SU-DHL-6 (cell line): ENCODE data around the gene CTNNB1.

Source experiments
- H2AFZ ChIP-seq: fragments of 200-600 bp; sonication (generic); 2 replicates; pipeline ENCODE4 v1.6.1; 2014; ENCODE audit warnings: low read depth, mild to moderate bottlenecking, moderate library complexity, mixed read lengths, antibody characterized with exemption, low read length; ENCODE audit not compliant: severe bottlenecking
- H3F3A ChIP-seq: fragments of 200-600 bp; shearing (Covaris generic); 2 replicates; pipeline ENCODE4 v1.6.0; 2016; ENCODE audit warnings: antibody characterized with exemption, mild to moderate bottlenecking; ENCODE audit not compliant: insufficient read depth
- H3K27ac ChIP-seq: fragments of 200-600 bp; sonication (generic); 2 replicates; pipeline ENCODE4 v1.5.1; 2016; ENCODE audit warnings: low read depth, mild to moderate bottlenecking, low read length, moderate library complexity, mixed read lengths
- H3K27me3 ChIP-seq: fragments of 200-600 bp; sonication (generic), shearing (Covaris generic); 2 replicates; pipeline ENCODE4 v1.6.0; 2014; ENCODE audit warnings: mild to moderate bottlenecking, low read length
- H3K36me3 ChIP-seq: fragments of 200-600 bp; sonication (generic); 2 replicates; pipeline ENCODE4 v1.6.1; 2014; ENCODE audit warnings: mild to moderate bottlenecking, low read length, mixed read lengths
- H3K4me2 ChIP-seq: fragments of 300-600, 200-600 bp; shearing (Covaris generic), sonication (generic); 2 replicates; pipeline ENCODE4 v1.6.0; 2014; ENCODE audit warnings: low read length, low read depth, mild to moderate bottlenecking; ENCODE audit not compliant: poor library complexity, severe bottlenecking
- H3K4me3 ChIP-seq: fragments of 200-600 bp; sonication (generic); 2 replicates; pipeline ENCODE4 v1.5.1; 2014; ENCODE audit warnings: antibody characterized with exemption, low read length, mild to moderate bottlenecking, mixed read lengths; ENCODE audit not compliant: insufficient read depth, poor library complexity, severe bottlenecking
- H3K79me2 ChIP-seq: fragments of 200-600 bp; sonication (generic); 2 replicates; pipeline ENCODE4 v1.6.1; 2014; ENCODE audit warnings: mild to moderate bottlenecking, low read length, moderate library complexity; ENCODE audit not compliant: insufficient read depth
- H3K9ac ChIP-seq: fragments of 200-600 bp; sonication (generic); 2 replicates; pipeline ENCODE4 v1.7.0; 2014; ENCODE audit warnings: mild to moderate bottlenecking, low read length
- H3K9me2 ChIP-seq: fragments of 200-600 bp; sonication (generic); replicated peaks from 2 replicates; pipeline ENCODE4 v1.6.1; 2014; ENCODE audit warnings: low read length; ENCODE audit not compliant: insufficient read depth
- H3K9me3 ChIP-seq: fragments of 200-600 bp; sonication (generic); 2 replicates; pipeline ENCODE4 v1.6.1; 2014; ENCODE audit warnings: low read length, mixed read lengths; ENCODE audit not compliant: insufficient read depth
- H4K20me1 ChIP-seq: fragments of 200-600 bp; sonication (generic); 2 replicates; pipeline ENCODE4 v1.6.1; 2014; ENCODE audit warnings: low read depth, mild to moderate bottlenecking, antibody characterized with exemption, low read length, moderate library complexity, mixed read lengths
- EZH2phosphoT487 ChIP-seq: fragments of 200-600 bp; sonication (generic), shearing (Covaris generic); conservative IDR thresholded peaks from 2 replicates; pipeline ENCODE4 v1.6.1; 2018; ENCODE audit warnings: mild to moderate bottlenecking, antibody characterized with exemption, low read length, moderate library complexity, mixed read lengths
- TF ChIP-seq, protein P1 (sequence below): fragments of 200-600 bp; sonication (generic); IDR thresholded peaks from one replicate; pipeline ENCODE4 v1.5.1; 2017; ENCODE audit warnings: antibody characterized with exemption, mild to moderate bottlenecking, low read length, moderate library complexity; ENCODE audit not compliant: insufficient read depth, poor library complexity, severe bottlenecking

The CTNNB1 gene

DNA sequence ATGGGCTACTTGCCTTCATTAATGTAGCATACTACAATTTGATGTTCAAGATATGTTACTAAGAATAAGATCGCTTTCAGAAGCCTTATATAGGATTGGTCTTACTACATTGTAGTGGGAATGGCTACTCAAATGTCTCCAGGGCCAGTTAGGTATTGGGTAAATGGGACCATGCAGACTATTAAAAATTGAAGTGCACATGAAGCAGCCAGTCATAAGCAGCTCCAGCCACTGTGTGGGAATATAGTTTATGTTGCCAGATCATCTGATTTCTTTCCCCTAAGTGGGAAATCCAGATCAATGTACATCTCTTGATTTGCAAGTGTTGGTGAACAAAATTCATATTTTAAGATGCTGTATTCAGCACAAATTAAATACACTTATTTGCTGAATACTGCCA lies 5.1 kb downstream of the CTNNB1 start:
- Histone ChIP-seq H3K4me3 (no peak overlapping the region), H3K36me3 (no peaks in the 10 kb centered on the region), H3K27me3 (no peaks in the 10 kb centered on the region), H3K27ac (no peak overlapping the region), H3K9me2 (no peaks in the 10 kb centered on the region), H3K9ac (no peak overlapping the region), H3F3A (0 out of 2 replicates have a peak, but pooled peaks cover 3% of the 10 kb centered on the region), H3K4me2 (peak overlapping the region; percentile 79), H2AFZ (no peak overlapping the region), H4K20me1 (peaks cover 85% of the 10 kb centered on the region), H3K79me2 (peaks cover 98% of the 10 kb centered on the region), H3K9me3 (no peaks in the 10 kb centered on the region)
- TF ChIP-seq, protein P1, sequence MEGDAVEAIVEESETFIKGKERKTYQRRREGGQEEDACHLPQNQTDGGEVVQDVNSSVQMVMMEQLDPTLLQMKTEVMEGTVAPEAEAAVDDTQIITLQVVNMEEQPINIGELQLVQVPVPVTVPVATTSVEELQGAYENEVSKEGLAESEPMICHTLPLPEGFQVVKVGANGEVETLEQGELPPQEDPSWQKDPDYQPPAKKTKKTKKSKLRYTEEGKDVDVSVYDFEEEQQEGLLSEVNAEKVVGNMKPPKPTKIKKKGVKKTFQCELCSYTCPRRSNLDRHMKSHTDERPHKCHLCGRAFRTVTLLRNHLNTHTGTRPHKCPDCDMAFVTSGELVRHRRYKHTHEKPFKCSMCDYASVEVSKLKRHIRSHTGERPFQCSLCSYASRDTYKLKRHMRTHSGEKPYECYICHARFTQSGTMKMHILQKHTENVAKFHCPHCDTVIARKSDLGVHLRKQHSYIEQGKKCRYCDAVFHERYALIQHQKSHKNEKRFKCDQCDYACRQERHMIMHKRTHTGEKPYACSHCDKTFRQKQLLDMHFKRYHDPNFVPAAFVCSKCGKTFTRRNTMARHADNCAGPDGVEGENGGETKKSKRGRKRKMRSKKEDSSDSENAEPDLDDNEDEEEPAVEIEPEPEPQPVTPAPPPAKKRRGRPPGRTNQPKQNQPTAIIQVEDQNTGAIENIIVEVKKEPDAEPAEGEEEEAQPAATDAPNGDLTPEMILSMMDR: no peak
- TF ChIP-seq EZH2phosphoT487: no peak

DNA sequence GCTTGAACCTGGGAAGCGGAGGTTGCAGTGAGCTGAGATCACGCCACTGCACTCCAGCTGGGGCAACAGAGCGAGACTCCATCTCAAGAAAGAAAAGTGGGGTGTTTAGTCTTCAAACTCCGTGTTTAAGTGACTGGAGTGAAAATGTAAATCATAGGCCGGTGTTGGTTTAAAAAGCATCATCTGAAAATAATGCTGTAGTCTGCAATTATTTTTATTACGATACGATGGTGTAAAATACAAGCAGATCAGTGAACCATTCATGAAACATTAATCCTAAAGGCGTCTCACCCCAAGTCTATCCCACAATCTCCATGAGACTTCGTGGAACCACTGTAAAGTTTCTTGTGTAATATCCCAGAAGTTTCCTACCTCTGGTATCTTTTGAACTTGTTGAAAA lies 6.3 kb downstream of the CTNNB1 start:
- H3K4me3 ChIP-seq: no peak overlapping the region
- H3K4me2 ChIP-seq: no peak overlapping the region
- H3K79me2 ChIP-seq: peaks cover 100% of the 10 kb centered on the region
- no peak for TF ChIP-seq EZH2phosphoT487
- TF ChIP-seq, protein P1: no peak
- H3K9me2 ChIP-seq: no peaks in the 10 kb centered on the region
- no peaks in the 10 kb centered on the region for H3F3A ChIP-seq
- H3K27ac ChIP-seq: no peak overlapping the region
- H4K20me1 ChIP-seq: peaks cover 84% of the 10 kb centered on the region
- no peak overlapping the region for H3K9ac ChIP-seq
- H3K9me3 ChIP-seq: no peaks in the 10 kb centered on the region
- no peaks in the 10 kb centered on the region for H3K27me3 ChIP-seq
- no peaks in the 10 kb centered on the region for H3K36me3 ChIP-seq
- no peak overlapping the region for H2AFZ ChIP-seq

DNA sequence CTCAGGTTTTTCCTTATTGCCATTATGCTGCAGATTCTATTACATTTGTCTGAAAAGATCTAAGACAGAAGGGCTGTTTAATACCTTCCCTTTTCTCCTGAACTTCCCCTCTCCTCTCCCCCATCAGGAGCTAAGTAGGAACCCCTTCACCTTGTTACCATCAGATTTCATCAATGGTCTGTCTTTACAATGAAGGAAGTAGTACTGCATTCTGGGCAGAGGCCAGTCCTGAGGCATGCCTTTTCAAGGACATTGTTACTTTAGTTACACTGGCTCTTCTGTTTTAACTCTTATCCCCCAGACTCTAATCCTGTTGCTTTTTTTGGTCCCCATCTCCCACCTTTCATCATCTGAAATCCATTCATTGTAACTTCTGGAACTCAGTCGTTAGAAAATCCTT lies 8.1 kb downstream of the CTNNB1 start:
- H3K9me2 ChIP-seq: no peaks in the 10 kb centered on the region
- H3K79me2 ChIP-seq: peaks cover 100% of the 10 kb centered on the region
- H3F3A ChIP-seq: no peaks in the 10 kb centered on the region
- H3K9me3 ChIP-seq: no peaks in the 10 kb centered on the region
- no peaks in the 10 kb centered on the region for H3K36me3 ChIP-seq
- TF ChIP-seq, protein P1: no peak
- TF ChIP-seq EZH2phosphoT487: no peak
- H3K27ac ChIP-seq: no peak overlapping the region
- no peak overlapping the region for H3K4me3 ChIP-seq
- no peaks in the 10 kb centered on the region for H3K27me3 ChIP-seq
- no peak overlapping the region for H3K4me2 ChIP-seq
- peaks cover 81% of the 10 kb centered on the region for H4K20me1 ChIP-seq
- H2AFZ ChIP-seq: no peak overlapping the region
- no peak overlapping the region for H3K9ac ChIP-seq
